Globus pallidus (tissue), 1 donor: ENCODE measurements around the gene KIF26B.

Experiments
- DNase-seq: peaks from one replicate; pipeline ENCODE4 v3.0.0-alpha.2; 2015; ENCODE audit warnings: low spot score

KIF26B gene

DNA sequence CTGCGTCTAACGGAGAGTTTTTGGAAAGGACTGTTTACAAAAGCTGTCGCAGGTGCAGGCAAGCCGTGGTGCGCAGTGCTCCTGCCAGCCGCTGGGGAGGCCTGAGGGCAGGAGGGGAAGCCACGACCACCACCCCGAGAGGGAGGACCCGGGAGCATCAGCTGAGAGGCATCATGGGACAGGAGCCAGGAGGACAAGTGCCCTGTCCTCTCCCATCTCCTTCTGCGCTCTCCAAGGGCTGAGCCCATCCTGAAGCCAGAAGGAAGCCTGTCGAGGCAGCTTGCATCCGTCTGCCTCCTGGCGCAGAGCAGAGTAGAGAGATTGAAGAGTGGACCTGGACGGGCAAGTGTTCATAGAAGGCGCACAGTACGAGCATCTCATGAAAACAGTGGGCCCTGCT, 310.9 kb downstream of the KIF26B start:
- no peak for DNase-seq

DNA sequence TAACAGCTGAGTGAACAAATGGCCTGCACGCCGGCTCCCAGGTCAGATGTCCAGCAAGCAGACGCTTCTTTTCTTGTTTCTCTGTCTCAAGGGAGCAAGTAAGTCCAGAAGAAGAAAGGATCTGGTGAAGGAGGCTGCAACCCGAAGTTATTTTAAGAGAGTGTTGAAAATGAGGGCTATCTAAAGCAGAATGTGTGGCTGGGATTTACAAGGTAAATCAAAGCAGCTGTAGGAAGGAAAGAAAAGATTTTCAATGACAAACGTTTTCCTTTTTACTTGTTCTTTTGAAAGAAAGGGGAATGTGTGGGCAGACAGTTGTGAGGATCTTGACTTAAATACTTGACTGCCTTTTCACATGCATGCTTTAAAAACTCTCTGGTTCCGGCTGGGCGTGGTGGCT, 311.5 kb downstream of the KIF26B start:
- no peak for DNase-seq

DNA sequence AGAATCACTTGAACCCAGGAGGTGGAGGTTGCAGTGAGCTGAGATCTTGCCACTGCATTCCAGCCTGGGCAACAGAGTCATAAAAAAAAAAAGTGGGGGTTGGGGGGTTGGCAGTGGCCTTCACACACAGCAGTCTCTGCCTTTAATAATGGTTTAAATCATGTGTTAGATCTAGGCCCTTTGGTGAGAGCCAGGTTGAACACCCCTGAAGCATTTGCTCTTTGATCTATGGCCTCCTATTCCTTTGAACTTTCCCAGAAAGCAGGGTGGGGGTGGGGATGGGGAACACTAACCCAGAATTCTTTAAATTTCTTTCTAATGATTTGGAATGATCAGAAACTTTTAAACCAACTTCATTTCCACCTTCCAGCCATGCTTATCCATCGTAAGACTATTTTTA, 313.0 kb downstream of the KIF26B start:
- no peak for DNase-seq

DNA sequence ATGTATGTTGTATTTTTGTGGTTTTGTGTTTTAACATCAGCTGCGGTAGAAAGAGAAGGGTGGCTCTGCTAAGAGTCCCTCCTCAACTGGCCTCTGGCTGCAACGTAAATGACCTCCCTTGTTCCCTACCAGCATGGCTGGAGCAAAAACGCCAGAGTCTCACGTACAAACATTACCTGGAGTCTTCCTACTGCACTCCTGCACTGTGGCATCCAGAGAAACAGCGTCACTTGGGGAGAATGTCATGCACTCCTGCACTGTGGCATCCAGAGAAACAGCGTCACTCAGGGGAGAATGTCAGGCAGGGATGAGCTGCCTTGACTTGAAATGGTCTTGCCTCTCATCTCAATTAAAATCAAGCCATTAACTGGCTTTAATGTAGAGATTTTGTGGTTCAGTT, 314.2 kb downstream of the KIF26B start:
- DNase-seq, result no peak

DNA sequence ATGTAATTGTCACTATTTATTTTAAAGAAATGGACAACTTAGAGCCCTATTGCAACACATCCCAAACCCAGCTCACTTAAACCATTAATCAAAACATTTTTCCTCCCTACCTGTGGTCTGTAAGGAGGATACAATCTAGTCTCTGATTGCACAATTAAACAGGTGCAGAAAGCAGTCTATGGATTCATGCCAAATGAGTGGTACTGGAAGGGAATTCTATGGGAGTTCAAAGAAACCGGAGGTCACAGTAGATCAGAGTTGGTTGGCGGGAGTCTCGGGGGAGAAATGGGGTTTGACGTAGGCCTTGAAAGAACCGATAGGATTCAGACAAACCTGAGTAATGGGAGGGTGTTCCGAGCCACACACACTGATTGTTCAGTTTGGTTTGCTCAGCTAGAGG, 314.9 kb downstream of the KIF26B start:
- DNase-seq, result no peak

DNA sequence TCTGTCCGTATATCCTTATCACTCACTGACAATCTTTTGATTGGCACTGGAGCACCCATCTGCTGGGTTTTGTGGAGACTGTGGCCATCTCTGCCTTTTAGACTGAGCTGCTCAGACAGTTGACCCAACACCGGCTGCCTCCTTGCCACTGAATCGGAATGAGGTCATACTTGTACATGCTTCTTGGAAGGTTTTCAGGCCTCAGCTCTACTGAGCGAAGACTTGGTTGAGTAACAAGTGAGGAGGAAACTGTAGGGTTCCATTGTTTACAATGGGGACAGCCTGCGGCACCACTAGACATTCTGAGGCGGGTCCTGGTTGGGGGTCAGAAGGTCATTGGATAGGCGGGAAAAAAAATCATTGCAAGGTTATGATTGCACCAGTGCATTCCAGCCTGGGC, 320.3 kb downstream of the KIF26B start:
- DNase-seq, result no peak

DNA sequence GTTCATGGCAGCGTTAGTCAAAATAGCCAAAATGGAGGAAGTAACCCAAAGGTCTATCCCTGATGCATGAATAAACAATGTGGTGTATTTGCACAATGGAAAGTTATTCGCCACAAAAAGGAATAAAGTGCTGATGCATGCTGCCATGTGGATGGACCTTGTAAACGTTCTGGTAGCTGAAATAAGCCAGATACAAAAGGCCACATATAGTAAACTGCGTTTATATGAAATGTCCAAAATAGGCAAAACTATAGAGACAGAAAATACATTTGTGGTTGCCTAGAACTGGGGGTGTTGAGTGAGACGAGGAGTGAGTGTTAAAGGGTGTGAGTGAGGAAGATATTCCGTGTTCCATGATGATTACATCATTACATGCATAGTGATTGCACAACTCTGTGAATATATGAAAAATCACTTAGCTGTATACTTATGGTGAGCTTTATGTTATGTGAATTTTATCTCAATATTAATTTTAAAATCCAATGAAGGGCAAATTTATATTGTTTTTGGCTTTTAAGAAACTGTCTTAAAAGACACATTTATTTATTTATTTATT, 321.3 kb downstream of the KIF26B start:
- no peak for DNase-seq

DNA sequence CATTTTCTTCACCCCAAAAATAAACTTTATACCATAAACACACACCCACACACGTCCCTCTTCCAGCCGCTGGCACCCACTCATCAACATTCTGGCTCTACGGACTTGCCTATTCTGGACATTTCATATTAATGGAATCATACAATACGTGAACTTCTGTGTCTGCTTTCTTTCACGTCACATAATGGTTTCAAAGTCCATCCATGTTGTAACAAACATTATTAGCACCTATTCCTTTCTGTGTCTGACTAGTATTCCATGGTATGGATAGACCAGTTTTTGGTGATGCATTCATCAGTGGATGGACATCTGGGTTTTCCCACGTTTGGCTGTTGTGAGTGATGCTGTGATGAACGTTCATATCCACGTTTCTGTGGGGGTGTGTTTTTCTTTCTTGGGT, 323.2 kb downstream of the KIF26B start:
- DNase-seq, result no peak

DNA sequence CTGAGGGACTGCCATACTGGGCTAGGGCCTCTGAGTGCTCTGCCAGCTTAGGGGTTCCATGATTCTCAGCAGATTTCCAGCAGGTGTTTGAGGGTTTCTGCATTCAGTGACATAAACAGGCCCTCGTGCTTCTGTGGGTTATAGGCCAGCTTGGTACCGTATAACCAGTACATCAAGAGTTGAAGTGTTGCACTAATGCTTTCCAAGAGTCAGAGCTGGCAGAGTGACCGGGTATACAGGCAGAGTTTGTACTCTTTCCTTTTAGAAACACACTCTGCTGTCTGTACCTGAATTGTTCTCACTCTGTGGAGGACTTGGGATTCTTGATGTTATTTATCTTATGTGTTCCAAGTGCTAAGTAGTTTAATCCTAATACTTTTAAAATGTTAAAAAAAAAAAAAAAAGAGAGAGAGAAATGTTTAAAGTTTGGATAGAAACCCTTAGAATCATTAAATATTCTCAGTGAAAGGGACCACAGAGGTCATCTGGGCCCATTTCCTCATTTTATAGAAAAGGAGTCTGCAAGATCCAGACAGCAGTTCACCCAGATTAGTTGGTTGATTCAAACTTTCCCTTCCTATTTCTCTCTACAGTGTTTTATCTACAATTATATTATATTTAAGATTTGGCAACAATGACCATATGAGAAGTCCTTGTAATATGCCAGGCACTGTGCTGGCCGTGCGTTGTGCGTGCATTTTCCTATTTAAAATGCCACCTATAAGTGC, 325.8 kb downstream of the KIF26B start:
- no peak for DNase-seq

DNA sequence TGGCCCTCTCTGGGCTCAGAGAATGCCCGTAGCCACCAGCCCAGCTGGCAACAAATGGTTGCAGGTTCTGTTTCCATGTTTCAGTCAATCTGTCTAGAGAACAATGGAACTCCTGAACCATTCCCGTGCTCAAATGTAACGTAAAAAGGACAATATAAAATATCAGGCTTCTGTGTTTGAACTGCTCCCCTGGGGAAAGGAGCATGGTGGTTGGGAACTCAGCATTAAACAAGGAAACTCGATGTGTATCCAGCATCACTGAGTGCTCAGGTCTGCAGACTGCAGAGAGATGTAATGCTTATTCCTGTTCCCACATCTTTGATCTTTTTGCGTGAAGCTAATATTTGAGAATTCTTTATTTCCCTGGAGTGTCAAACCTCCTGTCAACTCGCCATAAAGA, 326.5 kb downstream of the KIF26B start:
- DNase-seq, result no peak

DNA sequence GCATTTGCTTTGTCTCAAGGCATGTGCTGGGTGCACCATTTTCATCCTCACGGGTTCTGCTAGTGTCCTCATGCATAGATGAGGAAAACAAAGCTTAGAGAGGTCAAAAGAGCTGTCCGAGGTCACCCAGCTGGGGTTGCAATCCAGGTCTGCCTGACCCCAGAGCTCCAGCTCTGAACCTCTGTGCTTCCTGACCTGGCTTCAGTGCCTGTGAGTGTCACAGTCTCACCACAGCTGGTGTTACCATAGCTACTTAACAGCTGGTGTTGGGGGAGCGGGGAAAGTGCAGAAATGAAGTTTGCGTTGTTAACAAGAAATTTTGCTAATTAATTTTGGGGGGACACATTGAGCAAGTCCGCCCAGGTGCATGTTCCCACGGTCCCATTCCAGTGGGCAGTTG, 328.5 kb downstream of the KIF26B start:
- DNase-seq, result no peak

DNA sequence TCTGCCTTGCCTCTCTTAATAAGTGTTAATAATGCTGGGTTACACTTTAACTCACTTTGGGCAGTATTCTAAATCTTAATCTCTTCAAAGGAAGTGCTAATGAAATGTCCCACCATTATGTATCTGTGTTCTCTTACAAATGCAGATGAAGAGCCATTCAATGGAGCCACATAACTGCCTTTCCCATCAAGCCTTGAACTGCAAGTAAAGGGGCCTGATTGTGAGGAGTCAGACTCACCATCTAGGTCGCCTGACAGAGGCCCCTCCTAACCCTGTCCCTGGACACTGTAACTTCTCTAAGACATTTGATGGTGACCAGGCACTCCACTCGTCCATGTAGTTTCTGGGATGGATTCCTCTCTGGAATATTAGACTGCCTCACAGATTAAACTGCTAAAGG, 329.4 kb downstream of the KIF26B start:
- DNase-seq, result no peak

DNA sequence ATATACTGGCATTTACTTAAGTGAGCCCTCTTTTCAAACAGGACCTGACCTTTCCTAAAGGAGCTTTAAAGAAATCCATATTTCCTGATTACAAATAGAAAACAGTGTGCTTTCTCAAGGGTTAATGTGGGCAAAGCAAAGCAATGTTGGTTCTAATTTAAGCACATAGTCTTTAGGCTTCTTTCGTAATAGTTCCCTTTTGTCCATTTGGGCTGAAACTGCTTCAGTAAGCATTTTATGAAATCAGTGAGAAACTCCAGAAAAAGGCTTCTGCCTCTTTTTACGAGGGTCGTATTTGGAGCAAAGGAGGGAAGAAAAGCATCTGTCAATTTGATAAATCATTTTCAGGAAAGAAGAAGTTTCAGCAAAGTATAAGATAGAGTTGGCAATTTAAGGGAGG, 331.2 kb downstream of the KIF26B start:
- no peak for DNase-seq

DNA sequence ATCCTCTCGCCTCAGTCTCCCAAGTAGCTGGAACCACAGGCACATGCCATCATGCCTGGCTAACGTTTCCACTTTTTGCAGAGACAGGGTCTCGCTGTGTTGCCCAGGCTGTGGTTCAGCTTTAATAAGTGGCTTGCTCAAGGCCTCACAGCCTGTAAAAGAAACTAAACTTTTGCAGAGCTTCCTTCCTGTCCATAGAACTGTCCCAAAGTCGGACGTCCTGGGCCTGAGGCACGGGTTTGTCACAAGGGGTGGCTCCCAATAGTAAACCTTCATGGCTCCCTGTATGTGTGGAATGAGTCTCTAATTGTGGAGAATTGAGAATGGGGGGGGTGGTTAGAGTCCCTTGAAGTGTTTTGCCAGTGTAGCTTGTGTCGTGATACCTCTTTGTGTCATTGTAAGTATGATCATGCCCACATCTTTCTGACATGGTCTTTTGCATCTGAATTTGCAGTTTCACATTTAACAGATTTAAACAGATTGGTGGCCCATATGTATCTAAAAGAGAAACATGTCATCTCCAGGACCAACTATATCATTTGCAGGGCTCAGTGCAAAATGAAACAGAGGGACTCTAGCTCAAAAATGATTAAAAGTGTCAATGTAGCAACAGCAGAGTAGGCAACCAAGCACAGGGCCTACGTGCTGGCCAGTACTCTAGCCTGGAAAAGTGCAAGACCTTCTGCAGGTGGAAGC, 332.1 kb downstream of the KIF26B start:
- DNase-seq, result no peak

DNA sequence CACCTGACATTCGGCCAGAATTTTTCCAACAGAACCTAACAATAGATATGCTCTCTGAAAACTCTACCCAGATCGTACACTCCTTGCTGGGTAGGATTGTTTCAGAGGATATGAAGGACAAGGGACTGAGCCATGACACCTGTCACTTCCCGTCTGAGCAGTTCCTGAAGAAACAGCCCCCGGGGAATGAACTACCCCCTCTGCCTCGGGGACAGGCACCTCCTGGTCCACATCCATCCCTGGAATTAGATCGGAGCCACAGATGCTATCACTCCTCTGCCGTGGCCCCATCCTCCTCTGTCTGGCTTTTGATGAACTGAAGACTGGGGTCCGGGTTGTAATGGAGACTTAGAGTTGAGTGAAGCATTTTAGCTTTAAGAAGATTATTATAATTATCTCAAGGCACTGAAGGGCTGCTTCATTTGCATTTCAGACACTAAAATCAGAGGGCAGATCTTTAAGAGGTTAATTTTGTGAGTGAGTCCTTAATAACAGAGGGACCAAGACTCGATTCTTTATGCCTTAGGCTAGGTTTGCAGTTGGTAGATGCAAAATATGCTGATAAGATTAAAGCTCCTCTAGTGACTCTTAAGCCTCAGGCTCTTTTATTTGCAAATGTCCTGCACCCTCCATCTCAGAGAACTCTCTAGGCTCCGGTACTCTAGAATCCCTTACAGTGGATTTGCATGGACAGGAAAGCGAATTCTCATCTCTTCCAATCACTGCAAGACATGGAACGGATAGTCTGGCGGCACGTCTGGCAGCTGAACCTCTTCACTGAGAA, 333.8 kb downstream of the KIF26B start:
- DNase-seq, result no peak

DNA sequence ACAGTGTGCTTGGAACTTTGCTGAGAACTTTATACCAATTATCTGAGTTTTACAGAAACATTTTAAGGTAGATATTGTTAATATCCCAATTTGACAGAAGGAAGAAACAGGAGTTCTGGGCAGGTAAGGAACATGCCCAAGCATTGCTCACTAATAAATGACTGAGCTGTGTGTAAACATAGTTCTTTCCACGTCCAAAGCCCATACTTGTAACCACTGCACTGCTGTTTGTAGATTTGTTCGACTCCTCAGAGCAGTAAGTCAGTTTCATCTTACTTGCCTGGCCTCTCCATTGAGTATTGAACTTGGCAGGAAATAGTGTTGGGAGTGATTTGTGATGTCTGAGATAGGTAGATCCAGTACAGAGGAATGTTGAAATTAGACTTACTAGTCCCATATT, 335.1 kb downstream of the KIF26B start:
- DNase-seq, result no peak

DNA sequence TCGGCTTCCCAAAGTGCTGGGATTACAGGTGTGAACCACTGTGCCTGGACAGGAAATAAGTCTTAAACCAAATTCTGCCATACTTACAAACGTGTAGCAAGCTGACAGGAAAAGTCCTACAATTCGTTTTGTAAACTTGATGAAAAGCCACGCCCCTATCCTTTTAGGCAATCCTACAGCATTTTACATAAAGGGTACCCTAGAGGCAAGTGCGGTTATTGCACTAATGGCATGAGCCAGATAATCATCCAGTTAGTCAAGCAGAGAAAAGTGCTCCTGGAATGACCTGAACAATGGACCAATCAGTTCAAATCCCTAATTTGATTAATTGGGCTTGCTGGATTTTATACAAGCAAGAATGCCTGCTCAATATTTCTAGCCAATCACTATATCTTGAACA, 338.2 kb downstream of the KIF26B start:
- no peak for DNase-seq

DNA sequence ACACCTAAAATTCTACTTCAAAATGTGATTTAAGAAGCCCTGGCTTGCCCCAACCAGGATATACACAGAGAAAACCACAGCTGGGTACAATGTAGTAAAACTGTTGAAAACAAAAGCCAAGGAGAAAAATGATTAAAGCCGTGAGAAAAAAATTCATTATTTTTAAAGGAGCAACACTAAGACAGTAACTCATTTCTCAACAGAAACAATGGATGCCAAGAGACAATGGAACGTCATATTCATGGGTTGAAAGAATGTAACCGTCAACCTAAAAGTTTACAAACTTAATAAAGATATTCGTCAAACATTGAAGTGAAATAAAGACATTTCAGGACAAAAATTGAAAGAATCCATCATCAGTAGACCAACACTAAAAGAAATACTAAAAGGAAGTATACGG, 340.9 kb downstream of the KIF26B start:
- DNase-seq, result no peak

DNA sequence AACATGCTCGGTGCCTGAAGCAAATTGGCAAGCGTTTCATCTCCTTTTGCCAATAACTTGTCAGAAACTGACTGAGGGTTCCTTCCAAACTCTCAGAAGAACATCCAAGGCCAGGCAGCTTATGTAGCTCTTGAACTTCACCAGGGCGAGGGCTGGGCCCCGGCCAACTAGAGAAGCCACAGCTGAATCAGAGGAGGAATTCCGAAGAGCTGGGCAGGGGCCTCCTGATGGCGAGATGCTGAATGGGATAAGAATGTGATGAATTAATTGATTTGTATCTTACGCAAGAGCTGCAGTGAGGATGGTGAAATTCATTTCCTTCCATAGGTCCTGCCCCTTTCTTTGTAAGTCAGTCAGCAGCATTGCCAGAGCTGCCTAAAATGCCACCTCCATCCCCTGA, 345.8 kb downstream of the KIF26B start:
- no peak for DNase-seq

DNA sequence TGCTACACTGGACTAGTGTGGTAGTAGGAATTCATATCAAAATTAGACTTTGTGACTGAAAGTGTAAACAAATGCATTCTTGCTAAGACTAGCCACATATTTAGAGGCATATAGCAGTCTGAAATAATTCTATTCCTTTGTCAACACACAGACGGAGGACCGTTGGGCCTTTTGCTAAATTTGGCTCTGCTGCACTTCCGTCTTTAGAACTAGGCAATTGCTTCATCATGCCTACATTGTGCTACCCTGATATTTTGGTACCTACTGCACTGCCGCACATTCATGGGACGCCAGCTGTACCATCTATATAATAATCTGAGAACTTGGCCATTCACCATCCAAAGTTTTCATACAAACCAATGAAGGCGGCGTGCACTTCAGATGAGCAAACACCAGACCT, 346.8 kb downstream of the KIF26B start:
- DNase-seq, result peak; percentile 31

DNA sequence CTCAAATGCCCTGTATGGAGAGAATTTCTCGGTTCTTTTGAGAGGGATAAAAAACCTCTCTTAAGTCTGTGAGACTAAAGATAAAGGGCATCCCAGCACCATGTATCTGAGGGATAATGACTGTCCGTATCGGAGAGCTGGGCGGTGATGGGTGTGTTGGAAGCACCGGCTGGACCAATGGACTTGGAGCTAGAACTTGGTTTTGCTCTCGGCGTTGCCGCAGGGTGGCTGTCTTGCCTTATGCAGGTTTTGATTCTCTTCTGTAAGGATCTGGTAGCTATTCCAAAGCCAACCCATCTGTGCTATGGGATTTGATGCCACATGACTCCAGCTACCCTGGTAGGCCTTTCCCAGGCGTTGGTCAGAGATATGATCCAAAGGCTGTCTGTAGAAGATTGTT, 348.8 kb downstream of the KIF26B start:
- DNase-seq, result no peak

DNA sequence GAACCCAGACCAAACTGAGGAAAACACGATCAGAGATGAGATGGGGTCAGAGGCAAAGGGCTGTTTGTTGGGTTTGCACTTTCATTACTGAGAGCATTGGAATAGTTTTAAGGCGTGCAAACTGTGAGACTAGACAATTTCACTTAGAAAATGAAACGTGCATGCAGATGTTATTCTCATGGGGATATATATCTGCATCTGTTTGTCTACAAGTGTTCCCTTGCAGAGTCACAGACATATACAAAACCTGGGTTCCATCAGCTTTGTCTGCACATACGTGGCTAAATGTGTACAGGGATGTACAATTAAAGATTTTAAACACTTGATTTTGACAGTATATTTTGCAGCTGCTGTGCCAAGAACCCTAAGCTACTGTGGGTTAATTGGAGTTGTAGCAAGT, 355.4 kb downstream of the KIF26B start:
- no peak for DNase-seq
